GM18951 (cell line): ENCODE measurements around the gene NAT9.
A peak's percentile ranks its signal among the peaks of the same experiment; 100 is the strongest.

Source experiments
- POLR2A ChIP-seq: IDR thresholded peaks from 4 replicates; pipeline ENCODE4 v1.6.1; 2011; ENCODE audit warnings: mild to moderate bottlenecking; ENCODE audit not compliant: insufficient read length, insufficient read depth; ENCODE audit errors: extremely low read depth
- in situ Hi-C: fragments of 300-500 bp; cut with MboI; formaldehyde crosslinking; loops from one replicate; pipeline ENCODE4 v1.12.0; 2022; ENCODE audit warnings: low sequenced_read_pairs, mixed read lengths, inconsistent platforms; ENCODE audit not compliant: unreplicated experiment

NAT9 gene

GRCh38 chr17:74746922-74747321 is 29.2 kb downstream of the NAT9 start:
- in situ Hi-C loops, result no loop called here

GRCh38 chr17:74746376-74746775 is 29.8 kb downstream of the NAT9 start:
- in situ Hi-C loops, result no loop called here
- no peak for TF ChIP-seq POLR2A

More at GRCh38 chr17:74746922-74747321, 29.2 kb downstream of the NAT9 start:
- TF ChIP-seq POLR2A, result no peak

GRCh38 chr17:74745548-74746177 is 30.5 kb downstream of the NAT9 start:
- in situ Hi-C loops, result no loop called here
- TF ChIP-seq POLR2A, result no peak

- in situ Hi-C loops, result no loop called here
- no peak for TF ChIP-seq POLR2A
These were observed 31.2 kb downstream of the NAT9 start for GRCh38 chr17:74744714-74745547.

- in situ Hi-C loops, result no loop called here
- no peak for TF ChIP-seq POLR2A
These were observed 31.8 kb downstream of the NAT9 start for GRCh38 chr17:74744349-74744713.

- in situ Hi-C loops, result no loop called here
- TF ChIP-seq POLR2A, result no peak
These were observed 32.4 kb downstream of the NAT9 start for GRCh38 chr17:74743755-74744154.

- TF ChIP-seq POLR2A, result no peak
- in situ Hi-C loops, result no loop called here
These were observed 33.1 kb downstream of the NAT9 start for GRCh38 chr17:74742978-74743545.

GRCh38 chr17:74742153-74742515 is 34.0 kb downstream of the NAT9 start:
- TF ChIP-seq POLR2A, result peak; percentile 39
- in situ Hi-C loops, result no loop called here

GRCh38 chr17:74740641-74741387 is 35.3 kb downstream of the NAT9 start:
- in situ Hi-C loops, result no loop called here

GRCh38 chr17:74740173-74740572 is 36.0 kb downstream of the NAT9 start:
- no peak for TF ChIP-seq POLR2A
- in situ Hi-C loops, result no loop called here

More at GRCh38 chr17:74740641-74741387, 35.3 kb downstream of the NAT9 start:
- TF ChIP-seq POLR2A, result no peak

GRCh38 chr17:74739227-74739831 is 36.8 kb downstream of the NAT9 start:
- no peak for TF ChIP-seq POLR2A
- in situ Hi-C loops, result loop anchor here (10.0 kb wide), 1 partner anchor 85 kb away; no protein-coding TSS in a partner anchor

- in situ Hi-C loops, result loop anchor here (10.0 kb wide), 1 partner anchor 84 kb away; no protein-coding TSS in a partner anchor
- peak; percentile 52 for TF ChIP-seq POLR2A
These were observed 37.8 kb downstream of the NAT9 start for GRCh38 chr17:74738051-74738996.
